GM19239 (cell line): ENCODE data around the gene PGC.
"Not testable (repeated sequence)": the region's sequence is repeated elsewhere in the genome, so short reads cannot be mapped to it uniquely, and the experiment has no call there.

ENCODE experiments used
- DNase-seq: peaks from one replicate; pipeline ENCODE4 v3.0.0; 2011; ENCODE audit warnings: low spot score; ENCODE audit not compliant: insufficient read length
- FAIRE-seq: peaks from 2 replicates; lab custom pipeline; 2011; peaks lifted over from hg19 to GRCh38; lab: Jason Lieb, UNC

PGC gene

DNA sequence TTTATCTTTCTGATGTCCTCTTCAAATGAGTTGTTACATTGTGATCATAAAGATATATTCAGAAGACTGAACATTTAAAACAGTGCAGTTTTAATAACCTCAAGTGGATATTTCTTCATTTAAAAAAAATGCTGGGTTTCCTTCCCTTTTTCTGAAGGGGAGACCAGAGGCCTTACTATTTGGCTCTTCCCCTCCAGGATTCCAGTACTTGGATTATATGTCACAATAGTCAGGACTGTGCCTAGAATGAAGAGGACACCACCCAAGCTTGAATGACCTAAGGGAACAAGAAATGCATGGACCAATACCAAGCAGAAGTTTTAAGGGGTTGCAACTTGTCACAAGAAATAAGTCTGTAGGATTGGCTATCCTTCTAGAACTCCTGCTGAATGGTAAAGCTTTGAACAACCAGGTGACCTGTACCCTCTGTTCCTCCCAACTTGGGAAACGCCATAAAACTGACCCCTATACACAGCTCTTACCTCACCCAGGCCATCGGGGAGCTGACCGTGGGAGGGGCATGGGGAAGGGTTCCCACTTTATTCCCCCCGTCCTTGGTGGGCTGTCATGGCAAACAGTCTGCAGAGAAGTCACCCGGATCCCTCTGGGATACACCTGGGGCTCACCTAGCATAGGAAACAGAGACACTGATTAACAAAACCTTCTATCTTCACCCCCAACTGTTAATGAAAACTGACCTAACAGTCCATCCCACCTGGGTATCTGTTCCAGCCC is 30.5 kb upstream of the PGC start:
- FAIRE-seq = no peak
- no peak for DNase-seq

DNA sequence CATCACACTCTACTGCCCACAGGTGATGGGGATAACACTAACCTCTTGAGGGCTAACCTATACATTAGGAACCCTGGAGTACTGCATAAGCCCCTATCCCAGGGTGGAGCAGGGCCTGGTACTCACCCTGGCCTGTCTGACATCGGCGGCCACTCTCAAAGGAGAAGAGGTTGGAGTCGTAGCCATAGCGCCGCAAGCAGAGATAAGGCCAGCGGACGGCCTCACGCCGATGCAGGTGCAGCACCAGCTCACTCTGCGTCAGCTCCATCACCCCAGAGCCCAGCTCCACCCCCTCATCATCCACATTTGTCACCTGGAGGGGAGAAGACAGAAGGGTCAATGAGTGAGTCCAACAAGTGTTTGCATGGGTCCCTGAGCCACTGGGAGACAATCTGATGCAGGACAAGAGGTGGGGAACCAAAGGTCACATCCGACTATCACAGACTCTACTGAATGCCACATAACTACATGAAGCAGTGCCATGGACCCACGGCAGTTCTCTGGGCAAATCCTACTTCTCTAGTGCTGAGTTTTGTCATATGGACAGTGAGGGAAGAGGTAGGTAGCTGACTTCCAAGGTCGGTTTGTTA is 28.2 kb upstream of the PGC start:
- no peak for FAIRE-seq

DNA sequence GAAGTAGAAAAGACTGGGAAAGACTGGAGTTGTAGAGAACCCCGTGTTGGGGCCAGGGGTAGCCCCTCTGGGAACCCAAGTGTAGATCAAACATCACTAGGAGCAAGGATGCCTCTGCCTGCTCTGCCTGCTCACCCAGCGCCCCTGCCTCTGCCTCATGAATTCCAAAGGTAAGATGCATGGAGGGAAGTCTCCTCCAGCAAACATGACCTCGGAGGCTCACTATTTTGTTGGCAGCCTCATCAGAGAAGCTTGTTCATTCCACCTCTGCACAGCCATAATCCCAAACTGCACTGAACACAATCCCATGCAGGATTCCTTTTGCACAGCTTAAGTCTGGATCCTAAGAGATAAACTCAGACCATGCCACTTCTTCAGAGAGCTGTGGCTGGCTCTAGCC is 27.6 kb upstream of the PGC start:
- FAIRE-seq = no peak

More for the DNA sequence above, 28.2 kb upstream of the PGC start:
- no peak for DNase-seq

DNA sequence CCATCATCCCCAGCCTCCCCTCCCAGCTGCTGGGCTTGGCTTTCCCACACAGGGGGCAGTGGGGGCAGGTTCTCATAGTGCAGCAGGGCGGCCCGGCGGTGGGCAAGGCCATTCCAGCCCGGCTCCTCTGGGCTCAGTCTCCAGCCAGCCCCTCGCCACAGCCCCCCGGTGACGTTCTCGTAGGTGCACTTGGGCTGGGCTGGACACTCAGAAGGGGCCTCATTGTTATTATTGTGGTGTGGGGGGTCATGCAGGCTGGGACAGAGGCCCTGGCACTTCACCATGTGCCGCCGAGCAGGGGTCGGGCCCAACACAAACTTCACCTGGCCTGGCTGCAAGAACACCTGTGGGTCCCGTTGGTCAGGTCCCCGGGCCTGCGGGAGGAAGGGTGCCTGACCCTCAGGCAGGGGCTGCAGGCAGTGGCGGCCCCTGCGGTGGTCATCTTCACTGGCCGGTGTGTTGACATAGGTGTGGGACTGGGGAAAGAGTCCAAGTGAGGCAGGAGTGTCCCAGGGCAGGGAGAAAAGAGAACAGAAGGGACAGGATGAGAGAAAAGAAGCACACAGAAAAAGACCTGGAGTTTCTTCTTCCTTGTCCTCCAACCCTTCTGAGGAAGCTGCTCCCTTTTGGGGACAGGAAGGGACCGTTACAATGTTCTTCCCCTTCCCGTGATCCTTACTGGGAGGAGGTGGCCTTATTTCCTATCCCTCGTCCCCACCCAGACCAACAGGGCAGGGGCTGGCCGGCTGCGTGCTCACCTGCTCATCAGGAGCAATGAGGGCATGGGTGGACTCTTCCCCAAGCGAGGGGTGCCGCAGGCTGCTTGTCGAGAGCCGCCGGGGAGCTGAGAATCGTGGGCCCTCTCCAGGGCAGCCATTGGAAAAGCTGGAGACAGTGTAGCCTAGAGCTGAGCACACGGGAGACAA is 24.1 kb upstream of the PGC start:
- DNase-seq (no peak), FAIRE-seq (no peak)

More for the DNA sequence above, 27.6 kb upstream of the PGC start:
- no peak for DNase-seq

DNA sequence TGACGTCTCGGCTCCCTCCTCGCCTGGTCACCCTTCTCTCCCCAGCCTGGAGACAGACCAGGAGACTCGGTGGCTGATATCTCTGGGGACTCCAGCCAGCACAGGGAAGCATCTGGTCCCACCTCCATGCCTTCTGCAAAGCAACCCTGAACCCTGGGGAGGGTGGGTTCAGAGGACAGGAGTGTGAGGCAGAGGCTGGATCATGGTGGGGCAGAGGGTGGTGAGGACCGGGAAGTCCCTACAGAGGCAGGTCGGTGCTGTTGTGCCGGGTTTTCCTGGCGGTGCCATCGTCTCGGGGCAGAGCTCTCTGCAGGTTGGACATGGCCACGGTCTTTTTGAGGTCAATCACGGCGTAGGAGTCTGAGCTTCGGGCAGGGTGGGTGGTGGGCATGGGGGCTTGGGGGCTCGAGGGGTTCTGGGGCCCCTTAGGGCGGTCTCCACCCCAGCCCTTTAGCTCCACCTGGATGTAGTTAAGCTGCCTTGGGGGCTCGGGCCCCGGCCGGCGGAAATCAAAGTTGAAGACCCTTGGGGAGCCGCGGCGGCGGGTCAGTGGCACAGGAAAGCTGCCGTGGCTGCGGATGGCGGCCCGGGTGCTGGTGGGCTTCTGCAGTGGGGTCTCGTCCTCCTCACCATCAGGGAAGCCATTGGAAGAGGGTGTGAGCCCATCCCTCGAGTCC is 23.3 kb upstream of the PGC start:
- FAIRE-seq (no peak), DNase-seq (no peak)

DNA sequence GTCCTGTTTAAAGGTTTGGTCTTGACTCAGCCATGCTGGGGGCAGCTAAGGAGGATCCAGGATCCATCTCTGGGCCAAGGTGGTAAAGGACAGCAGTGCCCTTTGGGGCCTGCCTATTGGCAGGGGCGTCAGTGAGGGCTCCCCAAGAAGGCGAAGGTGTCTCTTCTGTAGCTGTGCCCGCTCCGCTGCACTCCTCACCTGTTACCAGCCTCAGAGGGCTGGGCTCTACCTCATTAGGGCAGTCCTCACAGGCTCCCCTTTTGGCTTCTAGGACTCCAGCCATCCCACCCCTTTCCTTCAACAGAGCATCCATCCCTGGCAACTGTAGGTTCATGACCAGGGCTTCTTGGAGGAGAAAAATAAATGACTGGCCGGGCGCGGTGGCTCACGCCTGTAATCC is 22.2 kb upstream of the PGC start:
- FAIRE-seq (no peak), DNase-seq (no peak)

DNA sequence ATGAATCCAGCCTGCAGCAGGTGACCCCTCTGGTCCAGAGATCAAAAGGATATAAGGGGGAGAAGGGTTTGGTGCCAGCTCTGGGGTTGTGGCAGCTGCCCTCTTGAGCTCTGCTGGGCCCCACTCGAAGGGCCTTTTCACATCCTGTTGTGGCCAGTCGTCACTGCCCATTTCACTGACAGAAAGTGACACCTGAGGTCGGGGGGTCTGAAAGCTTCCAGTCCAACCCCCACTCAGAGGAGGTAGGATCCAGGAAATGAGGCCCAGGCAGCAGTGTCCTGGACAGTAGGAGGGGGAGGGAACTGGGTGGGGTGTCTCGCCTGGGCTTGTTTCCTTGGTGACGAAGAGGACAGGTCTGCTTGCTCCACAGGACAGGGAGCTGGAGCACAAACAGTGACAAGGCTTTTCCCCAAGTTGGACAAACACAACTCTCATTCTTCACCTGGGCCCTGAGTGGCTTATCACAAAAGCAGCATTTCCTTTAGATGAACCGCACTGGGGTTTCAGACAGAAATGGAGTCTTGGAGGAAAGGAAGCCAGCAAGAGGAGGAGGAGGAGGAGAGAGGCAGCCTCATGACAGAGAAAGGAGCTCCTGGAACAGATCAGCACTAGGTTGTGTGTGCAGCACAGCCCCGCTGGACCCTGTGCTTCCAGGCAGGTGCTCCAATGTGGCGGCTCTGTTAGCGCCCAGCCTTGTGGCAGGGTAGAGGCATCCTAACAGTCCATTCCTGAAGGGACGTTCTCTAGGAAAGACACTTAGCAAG is 21.5 kb upstream of the PGC start:
- FAIRE-seq = no peak
- no peak for DNase-seq

DNA sequence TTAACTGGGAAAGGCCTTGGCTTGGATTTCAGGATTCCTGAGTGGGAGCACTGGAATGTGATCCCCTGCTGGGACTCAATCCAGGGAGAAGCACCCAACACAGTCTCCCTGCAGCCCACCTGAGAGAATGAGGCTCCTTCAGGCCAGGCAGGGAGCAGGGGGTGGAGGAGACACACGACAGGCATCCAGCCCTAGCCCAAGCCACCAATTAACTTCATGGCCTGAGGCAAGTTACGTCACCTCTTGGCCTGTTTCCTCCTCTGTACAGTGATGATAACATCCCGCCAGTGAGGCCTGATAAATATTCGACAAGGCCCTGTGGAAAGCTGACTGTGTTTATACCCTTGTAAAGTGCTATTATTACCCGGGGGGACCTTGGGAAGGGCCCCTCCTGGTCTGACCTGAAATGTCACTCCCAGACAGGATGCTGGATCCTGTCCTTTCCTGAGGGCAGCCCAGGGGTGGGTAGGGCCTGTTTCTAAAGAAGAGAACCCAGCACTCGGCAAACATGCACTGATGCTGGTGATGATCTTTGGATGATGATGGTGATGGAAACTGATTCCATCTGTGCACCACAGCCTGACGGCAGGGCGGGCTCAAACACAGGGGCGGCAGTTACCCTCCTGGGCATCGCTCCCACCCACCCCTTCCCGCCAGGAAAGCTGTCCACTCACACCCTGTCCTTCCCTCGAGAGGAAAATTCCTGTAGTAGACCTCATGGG is 20.1 kb upstream of the PGC start:
- FAIRE-seq (no peak), DNase-seq (no peak)

DNA sequence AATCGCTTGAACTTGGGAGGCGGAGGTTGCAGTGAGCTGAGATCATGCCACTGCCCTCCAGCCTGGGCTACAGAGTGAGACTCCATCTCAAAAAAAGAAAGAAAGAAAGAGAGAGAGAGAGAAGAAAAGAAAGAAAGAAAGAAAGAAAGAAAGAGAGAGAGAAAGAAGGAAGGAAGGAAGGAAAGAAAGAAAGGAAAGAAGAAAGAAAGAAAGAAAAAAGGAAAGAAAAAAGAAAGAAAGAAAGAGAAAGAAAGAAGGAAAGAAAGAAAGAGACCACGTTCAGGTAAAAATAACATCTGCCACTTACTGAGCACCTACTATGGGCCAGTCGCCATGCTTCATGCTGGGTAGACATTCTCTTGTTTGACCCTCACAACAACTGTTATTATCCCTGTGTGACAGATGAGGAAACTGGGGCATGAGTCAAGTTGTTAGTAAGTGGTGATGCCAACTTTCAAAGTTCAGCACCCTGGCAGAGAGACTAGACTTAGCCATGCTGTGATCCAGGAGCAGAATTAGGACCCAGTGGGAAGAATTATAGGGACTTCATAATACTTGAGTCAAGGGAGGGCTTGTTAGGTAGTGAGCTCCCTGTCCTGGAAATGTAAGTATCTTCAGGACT is 19.0 kb upstream of the PGC start:
- DNase-seq, FAIRE-seq: not testable (repeated sequence)

DNA sequence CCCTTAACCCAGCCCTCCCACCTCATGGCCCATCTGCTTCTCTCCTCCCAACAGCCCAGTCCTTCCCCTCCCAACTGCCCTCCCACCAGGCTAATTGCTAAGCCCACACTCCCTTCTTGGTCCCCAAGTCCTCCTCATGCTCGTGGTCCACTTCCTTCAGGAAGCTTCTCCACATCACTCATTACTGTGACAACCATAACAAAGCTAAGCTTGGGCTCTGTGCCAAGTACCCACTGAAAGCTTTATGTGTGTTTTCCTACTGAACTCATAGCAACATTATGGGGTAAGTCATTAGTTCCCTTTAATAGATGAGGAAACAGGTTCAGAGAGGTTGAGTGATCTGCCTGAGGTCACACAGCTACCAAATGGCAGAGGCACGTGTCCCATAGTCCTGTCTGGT is 16.3 kb upstream of the PGC start:
- FAIRE-seq (no peak), DNase-seq (no peak)

DNA sequence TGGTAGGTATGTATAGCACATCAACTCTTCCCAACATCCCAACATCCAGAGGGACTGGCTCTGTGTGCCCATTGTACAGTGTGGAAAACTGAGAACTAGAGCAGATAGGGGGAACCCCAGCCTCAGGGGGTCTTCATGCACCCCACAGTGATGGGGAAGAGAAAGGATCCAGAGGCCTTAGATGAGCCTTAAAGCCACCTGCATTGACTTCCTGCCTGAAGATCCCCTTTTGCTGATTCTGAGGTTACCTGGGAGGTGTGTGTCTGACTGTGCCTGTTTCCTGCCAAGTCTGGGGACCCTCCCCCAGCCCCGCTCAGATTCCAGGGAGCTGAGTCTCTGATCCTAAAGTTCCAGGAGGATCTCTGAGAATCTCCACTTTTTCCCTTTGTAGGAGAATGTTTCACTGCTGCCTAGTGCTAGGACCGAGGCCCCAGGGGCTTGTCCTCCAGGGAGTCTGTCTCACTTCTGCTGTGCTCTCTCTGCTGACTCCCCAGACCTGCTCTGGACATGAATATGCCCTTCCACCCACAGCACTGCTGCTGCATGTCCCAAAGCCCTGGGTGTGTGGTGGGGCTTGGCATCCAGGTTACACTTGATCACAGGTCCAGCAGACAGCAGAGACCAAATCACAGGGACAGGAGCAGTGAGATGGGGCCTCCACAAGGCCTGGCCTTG is 12.8 kb upstream of the PGC start:
- DNase-seq (no peak), FAIRE-seq (no peak)

DNA sequence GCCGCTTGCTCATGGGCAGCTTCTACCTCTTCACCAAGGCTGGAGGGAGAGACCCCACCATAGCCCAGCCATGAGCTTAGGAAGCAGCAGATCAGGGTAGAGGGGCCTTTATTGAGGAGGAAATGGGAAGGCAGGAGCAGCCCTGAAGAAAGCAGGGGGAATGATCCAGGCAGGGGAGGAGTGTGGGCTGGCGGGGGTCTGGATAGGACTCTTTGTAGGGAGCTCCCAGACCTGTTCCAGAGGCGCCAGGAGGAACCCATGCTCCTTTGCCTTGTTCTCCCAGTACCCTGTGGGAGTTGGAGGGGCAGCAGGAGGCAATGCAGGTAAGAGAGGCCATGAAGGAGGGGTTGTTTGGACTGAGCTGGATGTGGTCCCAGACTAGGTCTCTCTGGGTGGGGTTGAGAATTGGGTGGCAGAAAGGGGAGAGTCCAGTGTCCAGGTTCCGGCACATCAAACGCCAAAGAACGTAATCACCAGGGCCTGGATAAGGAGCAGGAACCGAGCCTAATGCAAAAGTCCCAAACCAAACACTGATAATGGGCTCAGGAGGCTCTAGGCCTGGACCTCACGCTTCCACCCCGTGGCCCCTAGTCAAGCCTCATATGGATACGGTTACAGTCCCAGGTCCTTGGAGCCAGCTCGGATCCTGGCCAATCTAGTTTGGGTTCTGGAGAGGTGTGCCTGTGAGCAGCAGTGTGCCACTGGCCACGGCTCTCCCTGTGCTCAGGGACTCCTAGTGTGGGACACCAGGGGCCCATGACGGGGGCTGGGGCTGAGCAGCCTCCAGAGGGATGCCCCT is 12.1 kb upstream of the PGC start:
- no peak for FAIRE-seq

DNA sequence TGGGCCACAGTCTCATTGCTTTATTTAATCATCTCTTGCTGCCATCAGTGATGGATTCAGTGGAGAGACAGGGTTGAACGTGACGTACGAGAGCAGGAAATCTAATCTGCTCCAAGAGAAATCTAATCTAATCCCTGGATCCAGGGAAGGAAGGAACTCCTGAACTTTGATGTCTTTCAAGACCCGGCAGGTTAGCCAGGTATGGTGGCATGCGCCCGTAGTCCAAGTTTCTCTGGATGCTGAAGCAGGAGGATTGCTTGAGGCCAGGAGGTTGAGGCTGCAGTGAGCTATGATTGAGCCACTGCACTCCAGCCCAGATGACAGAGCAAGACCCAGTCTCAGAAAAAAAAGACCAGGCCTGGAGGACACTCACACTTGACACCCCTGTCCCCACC is 11.4 kb upstream of the PGC start:
- DNase-seq (no peak), FAIRE-seq (no peak)

More for the DNA sequence above, 12.1 kb upstream of the PGC start:
- DNase-seq = no peak

DNA sequence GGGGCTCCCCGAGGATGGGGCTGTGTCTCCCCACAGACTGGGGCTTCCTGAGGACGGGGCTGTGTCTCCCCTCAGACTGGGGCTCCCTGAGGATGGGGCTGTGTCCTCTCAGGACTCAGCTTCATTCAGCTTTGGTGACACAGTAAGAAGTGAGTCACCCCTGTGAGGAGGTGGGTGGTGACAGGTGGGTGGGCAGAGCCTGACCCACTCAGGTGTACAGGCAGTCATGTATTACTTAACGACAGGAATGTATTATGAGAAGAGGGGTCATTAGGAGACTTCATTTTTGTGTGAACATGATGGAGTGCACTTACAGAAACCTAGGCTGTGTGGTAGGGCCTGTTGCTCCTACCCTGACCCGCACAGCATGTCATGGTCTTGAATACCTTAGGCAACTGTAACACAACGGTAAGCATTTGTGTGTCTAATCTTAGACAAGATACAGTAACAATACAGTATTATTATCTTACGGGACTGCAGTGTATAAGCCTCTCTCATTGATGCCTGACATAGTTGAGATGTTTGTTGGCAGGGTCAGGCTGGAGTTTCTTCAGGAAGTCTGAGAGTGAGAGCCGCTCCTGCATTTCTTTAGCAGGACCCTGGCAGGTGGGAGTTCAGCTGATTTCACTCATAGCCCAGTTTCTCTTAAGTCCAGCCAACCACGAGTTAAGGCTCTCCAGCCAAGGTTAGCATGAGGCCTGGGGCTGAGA is 10.9 kb upstream of the PGC start:
- DNase-seq = no peak
- no peak for FAIRE-seq

DNA sequence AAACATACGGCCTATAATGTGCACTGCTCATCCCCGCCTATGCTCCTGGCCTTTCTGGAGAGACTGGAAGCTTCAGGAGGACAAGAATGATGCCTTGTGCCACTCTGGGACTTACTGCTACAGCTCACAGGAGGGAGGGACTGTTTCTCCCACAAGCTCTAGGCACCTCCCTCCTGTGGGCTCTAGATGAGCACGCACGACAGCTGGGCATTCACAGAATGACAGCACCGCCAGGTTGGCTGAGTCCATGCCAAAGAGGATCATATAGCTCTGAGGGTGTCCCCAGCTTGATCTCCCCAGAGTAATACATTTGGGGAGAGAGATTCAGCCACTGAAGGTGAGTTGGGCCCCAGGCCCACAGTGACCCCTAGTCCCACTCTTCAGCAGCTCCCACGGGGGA is 10.1 kb upstream of the PGC start:
- no peak for FAIRE-seq
- DNase-seq = no peak

DNA sequence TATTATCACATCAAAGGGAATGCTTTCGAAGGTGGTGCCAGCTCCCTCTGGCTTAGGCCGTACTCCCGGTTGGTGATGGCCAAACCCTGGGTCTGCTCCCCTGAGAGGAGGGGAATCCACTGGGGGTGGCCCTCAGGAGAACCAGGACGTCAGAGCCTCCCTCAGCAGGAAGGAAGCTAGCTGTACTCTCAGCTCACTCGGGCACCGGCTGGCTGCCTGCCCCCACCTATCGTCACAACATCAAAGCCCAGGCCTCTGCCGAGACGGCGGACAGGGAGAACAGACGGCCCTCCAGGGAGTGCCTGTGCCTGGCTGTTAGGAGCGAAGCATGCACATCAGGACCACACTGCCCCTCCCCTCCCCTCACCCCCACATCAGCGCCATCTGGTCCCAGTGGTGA is 9.2 kb upstream of the PGC start:
- no peak for FAIRE-seq
- no peak for DNase-seq

DNA sequence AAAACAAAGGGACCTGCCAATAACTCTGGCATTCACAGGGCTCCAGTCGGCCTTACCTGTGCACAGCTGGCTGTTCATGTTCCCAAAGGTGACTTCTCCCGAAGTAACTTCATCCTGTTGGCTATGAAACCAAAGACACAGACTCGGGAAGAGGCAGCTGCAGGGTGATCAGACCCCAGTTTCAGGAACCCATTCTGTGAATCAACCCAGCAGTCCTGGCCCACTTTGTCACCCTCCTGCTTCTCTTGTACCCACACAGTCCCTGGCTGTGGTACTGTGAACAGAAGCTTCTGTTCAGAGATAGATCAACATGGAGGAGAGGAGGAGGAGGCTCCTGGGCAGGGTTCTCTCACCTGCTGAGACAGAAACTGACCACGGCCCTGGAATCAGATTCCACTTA is 8.7 kb upstream of the PGC start:
- FAIRE-seq (no peak), DNase-seq (no peak)
